Activated naive CD8-positive, alpha-beta T cell treated with anti-CD3 and anti-CD28 coated beads, Interleukin-2, amount 10 ng/mL, durations not matched to agents 7 days and 5 days (primary cell): ENCODE results near the gene LRP10. TPM values are rescaled to one million over a fixed set of nuclear protein-coding genes. Genes with fewer than 3 reads are reported as not detected.

Experiments
- ATAC-seq: fragments of 150-1000 bp; cut with Tn5 transposase; one replicate; pipeline ENCODE4 v1.10.0; 2021; ENCODE audit warnings: low read depth, moderate library complexity
- POLR2A ChIA-PET: fragments of 350-600 bp; sonication (Branson Sonifier 250); formaldehyde crosslinking; loops from one replicate; lab custom pipeline; 2021; ENCODE audit warnings: antibody characterized with exemption; lab: Charles Lee
- DNase-seq: peaks from one replicate; pipeline ENCODE4 v3.0.0; 2021
- H3K27ac Mint-ChIP-seq: one replicate; pipeline ENCODE4 v1.8.0; 2022; ENCODE audit warnings: mild to moderate bottlenecking, mixed read lengths
- H3K27me3 Mint-ChIP-seq: one replicate; pipeline ENCODE4 v1.8.0; 2022; ENCODE audit warnings: mild to moderate bottlenecking, moderate library complexity, mixed read lengths
- H3K36me3 Mint-ChIP-seq: one replicate; pipeline ENCODE4 v1.8.0; 2021; ENCODE audit warnings: mild to moderate bottlenecking, mixed read lengths
- H3K4me1 Mint-ChIP-seq: one replicate; pipeline ENCODE4 v1.8.0; 2021; ENCODE audit warnings: mixed read lengths
- H3K4me3 Mint-ChIP-seq: one replicate; pipeline ENCODE4 v1.8.0; 2022; ENCODE audit warnings: mild to moderate bottlenecking, moderate library complexity, mixed read lengths
- H3K9me3 Mint-ChIP-seq: one replicate; pipeline ENCODE4 v1.8.0; 2021; ENCODE audit warnings: mixed read lengths
- total RNA-seq, 2 experiments: library from RNA; stranded (reverse); gene quantifications; one replicate each; pipeline ENCODE4 v1.2.3, GENCODE V29; 2021

LRP10 gene
- total RNA-seq, 2 experiments from 2014 or later: 59.9 to 63.1 TPM

DNA sequence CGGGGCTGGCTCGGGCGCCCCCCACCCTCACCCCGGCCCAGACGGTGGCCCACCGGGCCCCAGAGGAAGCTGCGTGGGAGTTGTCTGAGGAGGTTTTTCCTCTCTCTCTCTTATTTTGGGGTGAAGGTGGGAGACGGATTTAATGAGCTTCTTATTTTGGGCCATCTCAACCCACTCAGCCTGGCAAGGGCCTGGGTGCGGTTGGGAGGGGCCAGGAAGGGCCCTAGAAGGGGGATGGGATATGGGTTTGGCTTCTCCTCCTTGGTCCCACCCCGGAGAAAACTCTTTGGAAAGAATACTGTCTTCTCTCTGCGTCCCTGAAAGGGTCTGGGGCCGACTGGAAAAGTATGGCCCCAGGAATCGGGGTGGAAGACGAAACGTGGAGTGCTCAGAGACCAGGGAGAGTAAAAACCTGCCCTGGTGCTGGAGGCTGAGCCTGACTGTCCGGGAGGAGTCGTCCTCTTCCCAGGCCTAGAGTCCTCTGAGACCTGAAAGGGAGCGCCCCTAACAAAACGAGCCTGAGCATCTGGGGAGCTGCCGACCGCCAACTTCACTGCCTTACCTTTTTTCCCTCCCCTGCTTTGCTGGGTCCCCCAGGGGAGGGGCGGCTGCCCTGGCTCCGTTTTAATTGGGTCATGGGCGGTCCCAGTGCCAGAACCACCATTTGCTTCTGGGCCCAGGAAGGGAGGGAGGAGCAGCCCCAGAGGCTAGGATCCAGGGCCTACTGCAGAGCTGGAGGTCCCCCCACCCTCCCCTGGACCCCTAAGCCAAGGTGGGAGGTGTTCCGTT lies 33.6 kb upstream of the LRP10 start:
- Mint-ChIP-seq H3K27me3 (peaks cover 12% of the 10 kb centered on the region), H3K4me1 (peaks cover 10% of the 10 kb centered on the region), H3K27ac (no peak overlapping the region), H3K9me3 (no peaks in the 10 kb centered on the region), H3K36me3 (peaks cover 16% of the 10 kb centered on the region), H3K4me3 (no peak overlapping the region)
- POLR2A ChIA-PET: interaction anchor here (0.7 to 1.1 kb wide), 2 partner anchors 13 to 22 kb away, joined by 3 read pairs; no protein-coding TSS in a partner anchor
- ATAC-seq (no peak), DNase-seq (no peak)

DNA sequence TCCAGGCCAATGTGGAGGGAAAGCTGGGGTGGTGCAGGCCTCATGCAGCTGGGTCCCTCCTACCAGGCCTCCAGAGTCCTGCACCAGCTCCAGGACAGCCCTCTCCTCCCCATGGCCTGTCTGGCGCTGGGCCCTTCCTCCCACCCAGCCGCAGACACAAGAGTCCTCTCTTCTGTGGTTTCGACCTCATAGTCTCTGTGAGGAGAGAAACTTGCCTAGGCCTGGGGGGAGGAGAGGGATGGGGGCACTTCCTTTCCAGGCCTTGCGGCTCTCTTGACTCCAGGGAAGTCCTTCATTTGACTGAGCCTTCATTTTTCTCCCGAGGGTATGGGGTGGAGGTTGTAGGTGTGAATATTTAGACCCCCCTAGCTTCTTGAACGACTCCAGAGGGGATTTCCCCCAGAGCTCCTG lies 32.9 kb upstream of the LRP10 start:
- Mint-ChIP-seq H3K36me3 (peaks cover 14% of the 10 kb centered on the region), H3K9me3 (no peaks in the 10 kb centered on the region), H3K27ac (no peak overlapping the region), H3K4me3 (no peak overlapping the region), H3K4me1 (peaks cover 10% of the 10 kb centered on the region), H3K27me3 (peaks cover 14% of the 10 kb centered on the region)
- DNase-seq: no peak
- POLR2A ChIA-PET: no interaction called here
- no peak for ATAC-seq

DNA sequence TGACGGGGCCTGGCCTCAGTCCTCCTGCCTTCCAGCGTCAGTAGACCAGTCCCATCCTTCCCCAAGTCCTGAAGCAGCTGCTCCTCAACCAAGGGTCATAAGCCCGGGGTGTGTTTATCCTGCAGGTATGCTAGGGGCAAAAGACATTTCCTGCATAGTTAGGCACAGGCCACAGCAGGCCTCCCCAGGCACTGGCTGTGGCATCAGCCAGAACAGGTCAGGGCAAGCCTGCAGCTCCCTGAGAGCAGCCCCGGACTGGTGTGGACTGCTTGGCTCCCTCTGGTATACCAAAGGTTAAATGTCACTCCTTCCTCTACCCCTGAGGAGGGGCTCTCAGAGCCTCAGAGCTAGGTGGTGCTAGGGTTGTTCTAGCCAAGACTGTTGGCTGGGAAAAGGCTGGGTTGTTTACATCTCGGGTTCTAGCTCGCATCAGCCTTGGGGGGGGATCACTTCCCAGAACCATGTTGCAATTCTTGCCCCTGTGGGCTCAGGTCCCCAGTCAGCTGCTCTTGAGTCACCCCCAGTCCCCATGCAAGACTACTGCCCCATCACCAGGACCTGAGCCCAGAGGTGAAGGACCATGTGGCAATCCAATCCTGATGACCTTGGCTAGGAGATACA lies 32.3 kb upstream of the LRP10 start:
- no peak for DNase-seq
- Mint-ChIP-seq H3K27me3 (peaks cover 14% of the 10 kb centered on the region), H3K9me3 (no peaks in the 10 kb centered on the region), H3K4me3 (no peak overlapping the region), H3K4me1 (peaks cover 10% of the 10 kb centered on the region), H3K36me3 (peaks cover 14% of the 10 kb centered on the region), H3K27ac (no peak overlapping the region)
- POLR2A ChIA-PET: interaction anchor here (1.0 kb wide), 1 partner anchor 9 kb away, joined by 6 read pairs; the partner anchor contains the start of gene MRPL52
- peak; percentile 31 for ATAC-seq

DNA sequence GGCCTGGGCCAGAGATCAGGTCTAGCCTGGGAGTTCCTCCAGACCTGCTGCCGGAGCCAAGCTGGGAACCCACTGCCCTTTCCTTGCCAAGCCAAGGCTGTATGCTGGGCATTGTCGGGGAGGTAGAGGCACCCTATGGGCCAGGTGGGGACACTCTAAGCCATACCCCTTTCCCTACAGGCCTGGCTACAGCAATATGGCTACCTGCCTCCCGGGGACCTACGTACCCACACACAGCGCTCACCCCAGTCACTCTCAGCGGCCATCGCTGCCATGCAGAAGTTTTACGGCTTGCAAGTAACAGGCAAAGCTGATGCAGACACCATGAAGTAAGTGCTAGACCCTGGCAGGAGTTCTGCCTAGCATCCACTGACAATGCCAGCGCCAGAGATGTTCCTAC lies 30.2 kb upstream of the LRP10 start:
- H3K27me3 Mint-ChIP-seq: peaks cover 14% of the 10 kb centered on the region

DNA sequence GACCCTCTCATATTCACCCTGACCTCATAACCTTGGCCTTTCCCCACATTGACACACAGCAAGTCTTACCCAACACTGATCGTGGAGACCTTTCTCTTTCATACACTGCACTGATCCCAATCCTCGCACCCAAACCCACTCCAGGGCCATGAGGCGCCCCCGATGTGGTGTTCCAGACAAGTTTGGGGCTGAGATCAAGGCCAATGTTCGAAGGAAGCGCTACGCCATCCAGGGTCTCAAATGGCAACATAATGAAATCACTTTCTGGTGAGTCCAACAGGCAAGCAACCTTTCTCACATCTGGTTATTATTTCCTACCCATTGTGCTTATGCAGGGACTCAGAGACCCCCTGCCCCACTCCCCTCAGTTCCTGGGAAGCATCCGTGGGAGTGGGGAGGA lies 29.8 kb upstream of the LRP10 start:
- Mint-ChIP-seq H3K4me1 (peaks cover 10% of the 10 kb centered on the region), H3K9me3 (no peaks in the 10 kb centered on the region), H3K27ac (no peak overlapping the region), H3K4me3 (no peak overlapping the region), H3K27me3 (peaks cover 12% of the 10 kb centered on the region), H3K36me3 (peaks cover 2% of the 10 kb centered on the region)
- DNase-seq: no peak
- no peak for ATAC-seq
- POLR2A ChIA-PET: interaction anchor here (0.8 kb wide), 1 partner anchor 29 kb away, joined by 3 read pairs; the partner anchor contains the start of gene LRP10

More for the DNA sequence above, 30.2 kb upstream of the LRP10 start:
- Mint-ChIP-seq H3K9me3 (no peaks in the 10 kb centered on the region), H3K36me3 (peaks cover 3% of the 10 kb centered on the region), H3K27ac (no peak overlapping the region), H3K4me3 (no peak overlapping the region), H3K4me1 (peaks cover 10% of the 10 kb centered on the region)
- ATAC-seq: no peak
- POLR2A ChIA-PET: interaction anchor here (0.6 to 0.8 kb wide), 2 partner anchors 30 to 257 kb away, joined by 3 read pairs; partner anchors contain the start of gene LRP10
- no peak for DNase-seq

DNA sequence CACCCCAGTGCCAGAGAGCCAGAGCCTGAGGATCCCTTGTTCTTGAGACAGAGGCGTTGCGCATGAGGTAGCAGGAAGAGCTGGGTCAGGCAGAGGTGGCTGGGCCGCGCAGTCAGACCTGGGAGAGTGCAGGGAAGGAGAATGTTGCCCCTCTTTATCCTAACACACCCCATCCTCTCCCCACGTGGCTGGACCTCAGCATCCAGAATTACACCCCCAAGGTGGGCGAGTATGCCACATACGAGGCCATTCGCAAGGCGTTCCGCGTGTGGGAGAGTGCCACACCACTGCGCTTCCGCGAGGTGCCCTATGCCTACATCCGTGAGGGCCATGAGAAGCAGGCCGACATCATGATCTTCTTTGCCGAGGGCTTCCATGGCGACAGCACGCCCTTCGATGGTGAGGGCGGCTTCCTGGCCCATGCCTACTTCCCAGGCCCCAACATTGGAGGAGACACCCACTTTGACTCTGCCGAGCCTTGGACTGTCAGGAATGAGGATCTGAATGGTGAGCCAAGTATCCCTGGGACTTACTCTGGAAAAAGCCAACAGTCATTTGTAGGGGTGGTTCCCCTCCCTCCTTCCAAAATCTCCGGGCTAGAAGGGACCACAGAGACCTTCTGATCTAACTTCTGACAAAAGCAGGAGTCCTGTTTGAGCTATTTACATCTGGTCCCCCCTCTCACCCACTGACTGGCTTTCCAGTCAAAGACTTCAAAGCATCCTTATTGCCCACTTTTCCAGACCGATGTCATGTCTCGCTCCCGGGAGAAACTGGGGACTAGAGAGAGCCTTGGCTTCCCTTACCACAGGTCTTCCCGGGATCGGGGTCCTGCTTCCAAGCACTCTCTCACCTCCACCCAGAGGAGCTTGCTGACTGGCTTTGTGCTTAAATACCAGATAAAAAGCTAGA lies 29.1 kb upstream of the LRP10 start:
- H3K27ac Mint-ChIP-seq: no peak overlapping the region
- no peak for DNase-seq
- POLR2A ChIA-PET: no interaction called here
- no peak overlapping the region for H3K4me3 Mint-ChIP-seq
- H3K36me3 Mint-ChIP-seq: peaks cover 2% of the 10 kb centered on the region
- no peak for ATAC-seq
- peaks cover 7% of the 10 kb centered on the region for H3K4me1 Mint-ChIP-seq
- H3K27me3 Mint-ChIP-seq: peaks cover 6% of the 10 kb centered on the region
- no peaks in the 10 kb centered on the region for H3K9me3 Mint-ChIP-seq

DNA sequence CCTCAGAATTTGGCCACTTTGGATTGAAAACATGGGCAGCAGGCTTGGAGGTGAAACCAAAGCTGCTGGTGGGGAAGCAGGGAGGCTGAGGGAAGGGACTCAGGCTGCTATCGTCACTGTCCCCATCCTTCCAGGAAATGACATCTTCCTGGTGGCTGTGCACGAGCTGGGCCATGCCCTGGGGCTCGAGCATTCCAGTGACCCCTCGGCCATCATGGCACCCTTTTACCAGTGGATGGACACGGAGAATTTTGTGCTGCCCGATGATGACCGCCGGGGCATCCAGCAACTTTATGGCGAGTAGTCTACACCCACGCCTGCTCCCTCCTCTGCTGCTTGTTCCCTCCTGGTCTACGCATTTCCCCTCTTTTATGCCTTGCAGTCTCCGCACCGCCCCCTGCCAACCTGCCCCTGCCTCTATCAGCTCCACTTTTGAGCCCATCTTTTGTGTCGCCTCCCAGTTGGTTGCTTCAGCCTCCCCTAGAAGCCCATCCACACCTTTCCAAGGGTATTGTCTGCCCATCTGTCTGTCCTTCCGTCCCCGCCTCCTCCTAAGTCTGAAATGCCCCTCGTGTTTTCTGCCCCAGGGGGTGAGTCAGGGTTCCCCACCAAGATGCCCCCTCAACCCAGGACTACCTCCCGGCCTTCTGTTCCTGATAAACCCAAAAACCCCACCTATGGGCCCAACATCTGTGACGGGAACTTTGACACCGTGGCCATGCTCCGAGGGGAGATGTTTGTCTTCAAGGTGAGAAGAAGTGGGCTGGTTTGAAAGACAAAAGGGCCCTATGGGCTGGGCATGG lies 28.2 kb upstream of the LRP10 start:
- peaks cover 2% of the 10 kb centered on the region for H3K36me3 Mint-ChIP-seq
- H3K27me3 Mint-ChIP-seq: peaks cover 7% of the 10 kb centered on the region
- no peak overlapping the region for H3K4me3 Mint-ChIP-seq
- DNase-seq (no peak), ATAC-seq (no peak)
- H3K4me1 Mint-ChIP-seq: peaks cover 8% of the 10 kb centered on the region
- H3K9me3 Mint-ChIP-seq: no peaks in the 10 kb centered on the region
- POLR2A ChIA-PET: no interaction called here
- no peak overlapping the region for H3K27ac Mint-ChIP-seq

DNA sequence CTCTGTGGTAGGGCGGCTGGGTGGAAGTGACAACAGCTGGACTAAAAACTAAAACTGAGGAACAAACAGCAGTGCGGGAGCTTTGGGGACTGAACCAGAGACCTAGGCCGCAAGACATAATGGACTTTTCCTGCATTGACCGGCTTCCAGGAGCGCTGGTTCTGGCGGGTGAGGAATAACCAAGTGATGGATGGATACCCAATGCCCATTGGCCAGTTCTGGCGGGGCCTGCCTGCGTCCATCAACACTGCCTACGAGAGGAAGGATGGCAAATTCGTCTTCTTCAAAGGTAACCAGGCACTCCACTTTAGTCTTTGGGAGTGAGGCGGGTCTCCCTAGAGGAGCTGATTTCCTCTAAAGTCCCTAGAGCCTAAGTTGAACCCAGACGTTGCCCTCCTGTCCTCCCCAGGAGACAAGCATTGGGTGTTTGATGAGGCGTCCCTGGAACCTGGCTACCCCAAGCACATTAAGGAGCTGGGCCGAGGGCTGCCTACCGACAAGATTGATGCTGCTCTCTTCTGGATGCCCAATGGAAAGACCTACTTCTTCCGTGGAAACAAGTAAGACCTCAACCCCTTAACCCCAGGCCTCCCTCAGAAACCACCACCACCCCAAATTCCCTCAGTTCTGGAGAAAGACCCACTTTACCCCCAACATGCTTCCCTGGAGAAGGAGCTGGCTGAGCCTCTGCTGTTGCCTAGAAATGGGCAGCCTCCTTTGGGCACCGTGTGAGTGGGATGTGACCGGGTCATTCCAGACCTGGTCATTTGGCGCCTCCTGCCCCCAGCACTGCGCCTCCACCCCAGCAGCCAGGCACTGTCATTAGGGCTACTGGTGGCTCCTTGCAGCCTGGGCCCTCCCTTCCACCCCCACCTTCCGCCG lies 27.1 kb upstream of the LRP10 start:
- Mint-ChIP-seq H3K9me3 (no peaks in the 10 kb centered on the region), H3K27ac (no peak overlapping the region), H3K27me3 (peaks cover 14% of the 10 kb centered on the region), H3K36me3 (no peaks in the 10 kb centered on the region), H3K4me3 (no peak overlapping the region), H3K4me1 (peaks cover 9% of the 10 kb centered on the region)
- POLR2A ChIA-PET: no interaction called here
- ATAC-seq: no peak
- DNase-seq: no peak

DNA sequence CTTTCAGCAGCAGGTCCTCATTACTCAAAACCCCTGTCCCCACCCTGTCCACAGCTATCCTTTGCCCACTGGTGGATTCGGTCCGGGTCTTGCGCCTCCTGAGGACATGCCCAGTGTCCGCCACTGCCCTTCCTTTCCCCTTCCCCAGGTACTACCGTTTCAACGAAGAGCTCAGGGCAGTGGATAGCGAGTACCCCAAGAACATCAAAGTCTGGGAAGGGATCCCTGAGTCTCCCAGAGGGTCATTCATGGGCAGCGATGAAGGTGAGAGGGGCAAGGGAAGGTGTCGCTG lies 26.5 kb upstream of the LRP10 start:
- no peak for ATAC-seq
- DNase-seq: no peak

DNA sequence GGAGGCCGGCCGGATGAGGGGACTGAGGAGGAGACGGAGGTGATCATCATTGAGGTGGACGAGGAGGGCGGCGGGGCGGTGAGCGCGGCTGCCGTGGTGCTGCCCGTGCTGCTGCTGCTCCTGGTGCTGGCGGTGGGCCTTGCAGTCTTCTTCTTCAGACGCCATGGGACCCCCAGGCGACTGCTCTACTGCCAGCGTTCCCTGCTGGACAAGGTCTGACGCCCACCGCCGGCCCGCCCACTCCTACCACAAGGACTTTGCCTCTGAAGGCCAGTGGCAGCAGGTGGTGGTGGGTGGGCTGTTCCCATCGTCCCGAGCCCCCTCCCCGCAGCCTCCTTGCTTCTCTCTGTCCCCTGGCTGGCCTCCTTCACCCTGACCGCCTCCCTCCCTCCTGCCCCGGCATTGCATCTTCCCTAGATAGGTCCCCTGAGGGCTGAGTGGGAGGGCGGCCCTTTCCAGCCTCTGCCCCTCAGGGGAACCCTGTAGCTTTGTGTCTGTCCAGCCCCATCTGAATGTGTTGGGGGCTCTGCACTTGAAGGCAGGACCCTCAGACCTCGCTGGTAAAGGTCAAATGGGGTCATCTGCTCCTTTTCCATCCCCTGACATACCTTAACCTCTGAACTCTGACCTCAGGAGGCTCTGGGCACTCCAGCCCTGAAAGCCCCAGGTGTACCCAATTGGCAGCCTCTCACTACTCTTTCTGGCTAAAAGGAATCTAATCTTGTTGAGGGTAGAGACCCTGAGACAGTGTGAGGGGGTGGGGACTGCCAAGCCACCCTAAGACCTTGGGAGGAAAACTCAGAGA lies 25.5 kb upstream of the LRP10 start:
- ATAC-seq (no peak), DNase-seq (no peak)
- no peak overlapping the region for H3K27ac Mint-ChIP-seq
- no peaks in the 10 kb centered on the region for H3K36me3 Mint-ChIP-seq
- H3K4me3 Mint-ChIP-seq: no peak overlapping the region
- POLR2A ChIA-PET: interaction anchor here (1.6 kb wide), 1 partner anchor 11 kb away, joined by 3 read pairs; no protein-coding TSS in a partner anchor
- peaks cover 14% of the 10 kb centered on the region for H3K27me3 Mint-ChIP-seq
- H3K4me1 Mint-ChIP-seq: peaks cover 7% of the 10 kb centered on the region
- no peaks in the 10 kb centered on the region for H3K9me3 Mint-ChIP-seq

More for the DNA sequence above, 26.5 kb upstream of the LRP10 start:
- peaks cover 14% of the 10 kb centered on the region for H3K27me3 Mint-ChIP-seq
- H3K4me3 Mint-ChIP-seq: no peak overlapping the region
- peaks cover 9% of the 10 kb centered on the region for H3K4me1 Mint-ChIP-seq
- POLR2A ChIA-PET: no interaction called here
- H3K9me3 Mint-ChIP-seq: no peaks in the 10 kb centered on the region
- no peaks in the 10 kb centered on the region for H3K36me3 Mint-ChIP-seq
- H3K27ac Mint-ChIP-seq: no peak overlapping the region

DNA sequence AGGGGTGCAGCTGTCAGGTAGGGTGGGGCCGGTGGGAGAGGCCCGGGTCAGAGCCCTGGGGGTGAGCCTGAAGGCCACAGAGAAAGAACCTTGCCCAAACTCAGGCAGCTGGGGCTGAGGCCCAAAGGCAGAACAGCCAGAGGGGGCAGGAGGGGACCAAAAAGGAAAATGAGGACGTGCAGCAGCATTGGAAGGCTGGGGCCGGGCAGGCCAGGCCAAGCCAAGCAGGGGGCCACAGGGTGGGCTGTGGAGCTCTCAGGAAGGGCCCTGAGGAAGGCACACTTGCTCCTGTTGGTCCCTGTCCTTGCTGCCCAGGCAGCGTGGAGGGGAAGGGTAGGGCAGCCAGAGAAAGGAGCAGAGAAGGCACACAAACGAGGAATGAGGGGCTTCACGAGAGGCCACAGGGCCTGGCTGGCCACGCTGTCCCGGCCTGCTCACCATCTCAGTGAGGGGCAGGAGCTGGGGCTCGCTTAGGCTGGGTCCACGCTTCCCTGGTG lies 24.7 kb upstream of the LRP10 start:
- Mint-ChIP-seq H3K27ac (no peak overlapping the region), H3K4me3 (no peak overlapping the region), H3K9me3 (no peaks in the 10 kb centered on the region), H3K36me3 (no peaks in the 10 kb centered on the region), H3K4me1 (peaks cover 15% of the 10 kb centered on the region), H3K27me3 (peaks cover 14% of the 10 kb centered on the region)
- POLR2A ChIA-PET: interaction anchor here (1.6 kb wide), 2 partner anchors 12 to 24 kb away, joined by 3 read pairs; no protein-coding TSS in a partner anchor
- ATAC-seq (no peak), DNase-seq (no peak)
